Coronary artery (tissue), 2 donors: Measurements from ENCODE around the gene LY6G5C.

Experiments
- DNase-seq: peaks from one replicate; pipeline ENCODE4 v3.0.0-alpha.2; 2017; ENCODE audit warnings: low spot score
- H3K27ac ChIP-seq, 2 donors: fragments of 200-600 bp; sonication (generic); one replicate each; pipeline ENCODE4 v1.5.1; 2016 to 2019
- H3K4me3 ChIP-seq: fragments of 200-600 bp; sonication (generic); 2 replicates; pipeline ENCODE4 v1.5.1; 2016; ENCODE audit warnings: mild to moderate bottlenecking, moderate library complexity
- TF ChIP-seq, protein P1 (sequence below): fragments of 200-600 bp; sonication (generic); IDR thresholded peaks from one replicate; pipeline ENCODE4 v1.5.1; 2019; ENCODE audit warnings: antibody characterized with exemption

LY6G5C gene

DNA sequence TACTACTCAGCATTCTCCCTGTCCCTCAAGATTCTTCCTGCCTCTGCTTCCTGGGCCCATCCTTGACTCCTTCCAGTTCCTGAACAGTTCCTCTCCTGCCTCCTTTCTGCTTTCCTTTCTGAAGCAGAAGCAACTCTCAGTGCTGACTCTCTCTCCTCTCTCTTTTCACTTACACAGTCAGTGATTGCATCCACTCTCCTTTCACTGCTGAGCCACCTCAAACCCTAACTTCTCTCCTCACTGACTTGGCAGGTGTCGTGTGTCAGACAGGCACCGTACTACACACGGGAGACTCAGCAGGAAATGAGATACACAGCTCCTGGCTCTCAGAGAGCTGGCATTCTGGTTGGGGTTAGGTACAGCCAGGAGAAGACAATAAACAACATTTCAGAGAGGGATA, 16.7 kb upstream of the LY6G5C start:
- no peak overlapping the region for H3K4me3 ChIP-seq
- no peak overlapping the region for H3K27ac ChIP-seq
- no peak for DNase-seq
- TF ChIP-seq, protein P1, sequence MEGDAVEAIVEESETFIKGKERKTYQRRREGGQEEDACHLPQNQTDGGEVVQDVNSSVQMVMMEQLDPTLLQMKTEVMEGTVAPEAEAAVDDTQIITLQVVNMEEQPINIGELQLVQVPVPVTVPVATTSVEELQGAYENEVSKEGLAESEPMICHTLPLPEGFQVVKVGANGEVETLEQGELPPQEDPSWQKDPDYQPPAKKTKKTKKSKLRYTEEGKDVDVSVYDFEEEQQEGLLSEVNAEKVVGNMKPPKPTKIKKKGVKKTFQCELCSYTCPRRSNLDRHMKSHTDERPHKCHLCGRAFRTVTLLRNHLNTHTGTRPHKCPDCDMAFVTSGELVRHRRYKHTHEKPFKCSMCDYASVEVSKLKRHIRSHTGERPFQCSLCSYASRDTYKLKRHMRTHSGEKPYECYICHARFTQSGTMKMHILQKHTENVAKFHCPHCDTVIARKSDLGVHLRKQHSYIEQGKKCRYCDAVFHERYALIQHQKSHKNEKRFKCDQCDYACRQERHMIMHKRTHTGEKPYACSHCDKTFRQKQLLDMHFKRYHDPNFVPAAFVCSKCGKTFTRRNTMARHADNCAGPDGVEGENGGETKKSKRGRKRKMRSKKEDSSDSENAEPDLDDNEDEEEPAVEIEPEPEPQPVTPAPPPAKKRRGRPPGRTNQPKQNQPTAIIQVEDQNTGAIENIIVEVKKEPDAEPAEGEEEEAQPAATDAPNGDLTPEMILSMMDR: no peak

GRCh38 chr6:31693535-31693934, 12.7 kb upstream of the LY6G5C start:
- Histone ChIP-seq H3K4me3 (no peak overlapping the region), H3K27ac (no peak overlapping the region)
- TF ChIP-seq, protein P1: no peak
- DNase-seq: no peak

DNA sequence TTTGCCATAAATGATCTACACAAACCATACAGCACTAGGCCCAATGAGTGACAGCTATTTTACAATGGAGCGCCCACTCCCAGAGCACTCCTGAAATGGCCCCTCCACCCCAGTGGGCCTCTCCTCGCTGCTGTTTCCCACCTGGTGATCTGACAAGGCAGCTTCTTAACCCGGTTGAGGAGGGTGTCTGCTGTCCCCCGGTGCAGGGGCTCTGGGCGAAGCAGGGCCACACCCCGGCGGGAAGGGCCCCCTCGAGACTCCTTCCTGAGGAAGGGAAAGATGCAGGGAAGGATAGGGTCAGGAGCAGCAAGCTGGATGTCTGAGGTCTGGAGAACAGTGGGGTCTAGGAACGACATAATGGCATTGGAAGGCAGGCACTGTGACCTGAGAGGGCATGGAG, 12.0 kb upstream of the LY6G5C start:
- no peak overlapping the region for H3K27ac ChIP-seq

DNA sequence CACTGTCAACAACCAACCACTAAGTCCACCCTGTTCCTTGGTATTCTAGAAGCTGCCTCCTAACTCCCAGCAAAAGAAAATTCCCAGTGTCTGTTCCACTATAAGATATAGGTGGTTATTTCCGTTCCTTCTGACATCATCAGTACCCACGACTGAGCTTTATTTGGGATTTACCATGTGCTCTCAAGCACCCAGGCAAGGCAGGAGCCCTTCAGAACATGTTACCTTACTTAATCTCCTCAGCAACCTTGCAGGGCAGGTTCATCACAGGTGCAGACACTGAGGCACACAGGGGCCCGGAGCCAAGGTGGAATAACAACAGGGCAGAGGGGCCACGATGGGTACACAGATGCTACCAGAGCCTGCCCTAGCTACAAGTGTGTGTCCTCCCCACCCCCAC, 11.5 kb upstream of the LY6G5C start:
- DNase-seq: no peak
- Histone ChIP-seq H3K4me3 (no peak overlapping the region), H3K27ac (no peak overlapping the region)
- TF ChIP-seq, protein P1: no peak

More for the DNA sequence above, 12.0 kb upstream of the LY6G5C start:
- DNase-seq: no peak
- TF ChIP-seq, protein P1: no peak
- no peak overlapping the region for H3K4me3 ChIP-seq

GRCh38 chr6:31691564-31692108, 10.8 kb upstream of the LY6G5C start:
- DNase-seq: no peak
- TF ChIP-seq, protein P1: no peak
- Histone ChIP-seq H3K4me3 (no peak overlapping the region), H3K27ac (no peak overlapping the region)

DNA sequence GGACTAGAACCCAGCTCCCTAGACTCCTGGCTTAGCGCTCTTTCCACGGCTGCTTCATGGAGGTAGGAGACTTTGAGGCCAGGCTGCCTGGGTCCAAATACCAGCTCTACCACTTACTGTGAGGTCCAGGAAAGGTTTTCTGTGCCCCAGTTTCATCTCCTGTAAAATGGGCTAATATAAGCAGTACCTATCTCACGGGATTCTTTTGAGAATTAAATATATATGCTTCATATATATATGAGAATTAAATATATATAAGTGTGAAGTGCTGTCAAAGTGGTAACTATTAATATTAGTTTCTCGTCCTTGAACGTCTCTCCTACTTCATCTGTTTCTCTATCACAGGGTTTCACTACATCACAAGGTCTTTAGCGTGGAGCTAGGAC, 10.2 kb upstream of the LY6G5C start:
- H3K27ac ChIP-seq: no peak overlapping the region
- TF ChIP-seq, protein P1: no peak
- no peak overlapping the region for H3K4me3 ChIP-seq
- no peak for DNase-seq

DNA sequence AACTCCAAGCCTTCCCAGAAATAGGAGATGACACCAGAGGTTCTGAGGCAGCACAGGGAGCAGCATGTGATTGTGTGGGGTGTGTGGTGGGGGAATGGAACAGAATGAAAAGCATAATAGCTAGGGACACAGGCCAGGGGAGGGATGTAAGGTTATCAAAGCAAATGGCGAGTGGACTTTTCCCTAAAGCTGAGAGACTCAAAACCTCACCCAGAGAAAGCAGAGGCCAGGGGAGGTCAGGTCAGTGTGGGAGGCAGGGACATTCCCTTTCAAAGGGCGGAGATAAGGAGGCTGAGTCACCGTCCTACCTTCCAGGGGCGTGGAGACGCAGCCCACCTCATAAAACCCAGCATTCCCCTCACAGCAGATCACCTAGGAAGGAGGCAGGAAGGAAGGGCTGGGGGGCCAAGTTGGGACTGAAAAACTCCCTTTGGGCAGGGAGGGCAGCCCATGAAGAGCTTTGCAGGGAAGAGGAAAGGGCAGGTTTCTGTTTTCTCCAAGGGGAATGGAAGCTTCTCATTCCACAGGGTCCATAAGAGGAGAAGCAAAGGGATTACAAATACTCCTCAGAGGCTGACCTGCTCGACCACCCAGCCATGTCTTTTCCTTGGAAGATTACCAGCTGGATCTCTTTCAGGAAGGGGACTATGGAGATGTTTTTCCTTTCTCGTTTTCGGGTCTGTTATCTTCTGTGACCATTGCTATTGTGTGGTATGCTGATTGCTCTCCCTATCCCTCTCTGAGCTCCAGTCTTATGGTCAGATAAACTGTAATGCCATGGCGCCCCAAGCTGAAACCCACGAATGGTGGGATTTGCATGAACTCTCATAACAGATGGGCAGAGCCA, 9.6 kb upstream of the LY6G5C start:
- H3K27ac ChIP-seq: no peak overlapping the region
- TF ChIP-seq, protein P1: no peak
- no peak overlapping the region for H3K4me3 ChIP-seq
- DNase-seq: no peak
